ENCODE measurements around the gene KDM8.

GRCh38 chr16:27203507-27204311 is at the start of gene KDM8:
- TF ChIP-seq, protein P1, sequence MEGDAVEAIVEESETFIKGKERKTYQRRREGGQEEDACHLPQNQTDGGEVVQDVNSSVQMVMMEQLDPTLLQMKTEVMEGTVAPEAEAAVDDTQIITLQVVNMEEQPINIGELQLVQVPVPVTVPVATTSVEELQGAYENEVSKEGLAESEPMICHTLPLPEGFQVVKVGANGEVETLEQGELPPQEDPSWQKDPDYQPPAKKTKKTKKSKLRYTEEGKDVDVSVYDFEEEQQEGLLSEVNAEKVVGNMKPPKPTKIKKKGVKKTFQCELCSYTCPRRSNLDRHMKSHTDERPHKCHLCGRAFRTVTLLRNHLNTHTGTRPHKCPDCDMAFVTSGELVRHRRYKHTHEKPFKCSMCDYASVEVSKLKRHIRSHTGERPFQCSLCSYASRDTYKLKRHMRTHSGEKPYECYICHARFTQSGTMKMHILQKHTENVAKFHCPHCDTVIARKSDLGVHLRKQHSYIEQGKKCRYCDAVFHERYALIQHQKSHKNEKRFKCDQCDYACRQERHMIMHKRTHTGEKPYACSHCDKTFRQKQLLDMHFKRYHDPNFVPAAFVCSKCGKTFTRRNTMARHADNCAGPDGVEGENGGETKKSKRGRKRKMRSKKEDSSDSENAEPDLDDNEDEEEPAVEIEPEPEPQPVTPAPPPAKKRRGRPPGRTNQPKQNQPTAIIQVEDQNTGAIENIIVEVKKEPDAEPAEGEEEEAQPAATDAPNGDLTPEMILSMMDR (IDR thresholded peaks at IDR 0.05), result no peak
- peak; percentile 92 for TF ChIP-seq POLR2AphosphoS5 (IDR thresholded peaks at IDR 0.05; ENCODE audit: low read depth, low read length)
- TF ChIP-seq, protein P2, sequence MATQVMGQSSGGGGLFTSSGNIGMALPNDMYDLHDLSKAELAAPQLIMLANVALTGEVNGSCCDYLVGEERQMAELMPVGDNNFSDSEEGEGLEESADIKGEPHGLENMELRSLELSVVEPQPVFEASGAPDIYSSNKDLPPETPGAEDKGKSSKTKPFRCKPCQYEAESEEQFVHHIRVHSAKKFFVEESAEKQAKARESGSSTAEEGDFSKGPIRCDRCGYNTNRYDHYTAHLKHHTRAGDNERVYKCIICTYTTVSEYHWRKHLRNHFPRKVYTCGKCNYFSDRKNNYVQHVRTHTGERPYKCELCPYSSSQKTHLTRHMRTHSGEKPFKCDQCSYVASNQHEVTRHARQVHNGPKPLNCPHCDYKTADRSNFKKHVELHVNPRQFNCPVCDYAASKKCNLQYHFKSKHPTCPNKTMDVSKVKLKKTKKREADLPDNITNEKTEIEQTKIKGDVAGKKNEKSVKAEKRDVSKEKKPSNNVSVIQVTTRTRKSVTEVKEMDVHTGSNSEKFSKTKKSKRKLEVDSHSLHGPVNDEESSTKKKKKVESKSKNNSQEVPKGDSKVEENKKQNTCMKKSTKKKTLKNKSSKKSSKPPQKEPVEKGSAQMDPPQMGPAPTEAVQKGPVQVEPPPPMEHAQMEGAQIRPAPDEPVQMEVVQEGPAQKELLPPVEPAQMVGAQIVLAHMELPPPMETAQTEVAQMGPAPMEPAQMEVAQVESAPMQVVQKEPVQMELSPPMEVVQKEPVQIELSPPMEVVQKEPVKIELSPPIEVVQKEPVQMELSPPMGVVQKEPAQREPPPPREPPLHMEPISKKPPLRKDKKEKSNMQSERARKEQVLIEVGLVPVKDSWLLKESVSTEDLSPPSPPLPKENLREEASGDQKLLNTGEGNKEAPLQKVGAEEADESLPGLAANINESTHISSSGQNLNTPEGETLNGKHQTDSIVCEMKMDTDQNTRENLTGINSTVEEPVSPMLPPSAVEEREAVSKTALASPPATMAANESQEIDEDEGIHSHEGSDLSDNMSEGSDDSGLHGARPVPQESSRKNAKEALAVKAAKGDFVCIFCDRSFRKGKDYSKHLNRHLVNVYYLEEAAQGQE (IDR thresholded peaks at IDR 0.05; ENCODE audit: insufficient read depth in 1 of 2, low read depth in 2 of 2, low read length in 1 of 2), result no peak
- peak; percentile 88 for TF ChIP-seq TCF7L2 (IDR thresholded peaks at IDR 0.05; ENCODE audit: low read depth, low read length)
- TF ChIP-seq SIN3A (IDR thresholded peaks at IDR 0.05; ENCODE audit: borderline replicate concordance, insufficient read depth, low read depth, low read length), result no peak

All from Panc1 (cell line).